SH-SY5Y (cell line): Measurements from ENCODE around the gene KLF13.

Experiments used
- GATA2 ChIP-seq: IDR thresholded peaks from 2 replicates; pipeline ENCODE4 v1.6.1; 2011; ENCODE audit warnings: mild to moderate bottlenecking, low read depth, low read length
- GATA3 ChIP-seq: IDR thresholded peaks from 2 replicates; pipeline ENCODE4 v1.6.1; 2011; ENCODE audit warnings: low read depth, mild to moderate bottlenecking, low read length, moderate library complexity

DNA sequence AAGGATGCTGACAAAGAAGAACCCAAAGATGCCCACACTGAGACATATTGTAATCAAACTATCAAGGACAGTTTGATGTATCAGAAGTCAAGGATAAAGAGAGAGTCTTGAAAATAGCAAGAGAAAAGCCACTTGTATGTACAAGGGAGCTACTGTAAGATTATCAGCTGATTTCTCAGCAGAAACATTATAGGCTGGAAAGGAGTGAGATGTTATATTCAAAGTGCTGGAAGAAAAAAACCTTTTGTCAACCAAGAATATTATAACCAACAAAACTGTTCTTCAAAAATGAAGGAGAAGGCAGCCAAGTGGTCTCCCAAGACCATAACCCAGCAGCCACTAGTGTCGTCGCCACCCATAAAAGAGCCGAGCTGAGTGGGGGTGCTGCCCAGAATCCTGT, 93.2 kb downstream of the KLF13 start:
- TF ChIP-seq GATA3: no peak
- no peak for TF ChIP-seq GATA2
